HEK293 (cell line): Measurements from ENCODE around the gene CCDC3.
A peak's percentile ranks its signal among the peaks of the same experiment; 100 is the strongest.
"Not testable (repeated sequence)": the region's sequence is repeated elsewhere in the genome, so short reads cannot be mapped to it uniquely, and the experiment has no call there.

Experiments
- CTCF ChIA-PET: fragments of 350-600 bp; formaldehyde crosslinking; extraction: SDS; loops from one replicate; lab custom pipeline; 2021; ENCODE audit warnings: antibody characterized with exemption; lab: Yijun Ruan, JAX
- POLR2A ChIA-PET: fragments of 300-600 bp; formaldehyde crosslinking; extraction: SDS; loops from one replicate; lab custom pipeline; 2020; ENCODE audit warnings: antibody characterized with exemption, inconsistent platforms; lab: Yijun Ruan, JAX
- H3K27ac ChIP-seq: fragments of 200-500 bp; sonication (Bioruptor generic); 2 replicates; pipeline ENCODE4 v1.5.1; 2014; ENCODE audit warnings: low read depth, low read length, control low read depth, inconsistent platforms; ENCODE audit errors: extremely low read depth
- H3K36me3 ChIP-seq, 2 experiments: fragments of 200-500 bp in 1 of 2; sonication (Bioruptor generic) in 1 of 2; 1 replicate in 1 of 2; 2 replicates in 1 of 2; pipeline ENCODE4 v1.5.1; 2014 to 2017; ENCODE audit warnings: inconsistent platforms in 2 of 2, low read length in 2 of 2; ENCODE audit not compliant: control insufficient read depth in 2 of 2, insufficient read depth in 1 of 2
- H3K4me1 ChIP-seq: fragments of 200-500 bp; sonication (Bioruptor generic); 2 replicates; pipeline ENCODE4 v1.5.1; 2014; ENCODE audit warnings: mild to moderate bottlenecking, low read length, inconsistent platforms; ENCODE audit not compliant: control insufficient read depth, insufficient read depth
- H3K4me3 ChIP-seq: 2 replicates; pipeline ENCODE4 v1.5.1; 2011; ENCODE audit warnings: low read depth, mild to moderate bottlenecking, control low read depth, low read length, moderate library complexity
- H3K9me3 ChIP-seq: fragments of 200-500 bp; sonication (Bioruptor generic); 2 replicates; pipeline ENCODE4 v1.5.1; 2014; ENCODE audit warnings: low read depth, low read length, inconsistent platforms; ENCODE audit not compliant: control insufficient read depth, insufficient read depth
- GLIS2 ChIP-seq: fragments of 450-650 bp; formaldehyde crosslinking; IDR thresholded peaks from 2 replicates; pipeline ENCODE4 v1.5.1; 2016; ENCODE audit warnings: missing biosample characterization, missing genetic modification characterization
- PBX3 ChIP-seq: sonication (generic); formaldehyde crosslinking; IDR thresholded peaks from 2 replicates; pipeline ENCODE4 v1.8.1; 2022; ENCODE audit warnings: mild to moderate bottlenecking, moderate library complexity, missing genetic modification reagents
- REST ChIP-seq: fragments of 450-650 bp; formaldehyde crosslinking; IDR thresholded peaks from 2 replicates; pipeline ENCODE4 v1.5.1; 2016; ENCODE audit warnings: missing biosample characterization, missing genetic modification characterization
- SETDB1 ChIP-seq: IDR thresholded peaks from one replicate; pipeline ENCODE4 v1.6.1; 2017; ENCODE audit warnings: mild to moderate bottlenecking, low read length, moderate library complexity, mixed read lengths; ENCODE audit not compliant: insufficient read length
- ZBTB20 ChIP-seq: fragments of 450-650 bp; formaldehyde crosslinking; IDR thresholded peaks from 2 replicates; pipeline ENCODE4 v1.5.1; 2016; ENCODE audit warnings: missing biosample characterization, missing genetic modification characterization
- ZNF140 ChIP-seq: fragments of 450-650 bp; formaldehyde crosslinking; IDR thresholded peaks from 2 replicates; pipeline ENCODE4 v1.5.1; 2016; ENCODE audit warnings: missing biosample characterization, missing genetic modification characterization
- ZNF146 ChIP-seq: fragments of 450-650 bp; formaldehyde crosslinking; IDR thresholded peaks from 2 replicates; pipeline ENCODE4 v1.5.1; 2016; ENCODE audit warnings: missing biosample characterization, missing genetic modification characterization
- ZNF280D ChIP-seq: fragments of 450-650 bp; formaldehyde crosslinking; IDR thresholded peaks from 2 replicates; pipeline ENCODE4 v1.5.1; 2016; ENCODE audit warnings: missing biosample characterization, missing genetic modification characterization
- ZNF292 ChIP-seq: fragments of 450-650 bp; formaldehyde crosslinking; IDR thresholded peaks from 2 replicates; pipeline ENCODE4 v1.5.1; 2016; ENCODE audit warnings: low read depth, missing biosample characterization, missing genetic modification characterization, borderline replicate concordance
- ZNF362 ChIP-seq: fragments of 450-650 bp; formaldehyde crosslinking; IDR thresholded peaks from 2 replicates; pipeline ENCODE4 v1.5.1; 2016; ENCODE audit warnings: missing biosample characterization, missing genetic modification characterization
- ZNF394 ChIP-seq: fragments of 450-650 bp; formaldehyde crosslinking; IDR thresholded peaks from 2 replicates; pipeline ENCODE4 v1.5.1; 2016; ENCODE audit warnings: missing biosample characterization, missing genetic modification characterization, mild to moderate bottlenecking, moderate library complexity, borderline replicate concordance
- ZNF404 ChIP-seq: fragments of 450-650 bp; formaldehyde crosslinking; IDR thresholded peaks from 2 replicates; pipeline ENCODE4 v1.5.1; 2017; ENCODE audit warnings: missing biosample characterization, missing genetic modification characterization
- ZNF514 ChIP-seq: fragments of 450-650 bp; formaldehyde crosslinking; IDR thresholded peaks from 2 replicates; pipeline ENCODE4 v1.5.1; 2016; ENCODE audit warnings: missing biosample characterization, missing genetic modification characterization
- ZNF571 ChIP-seq: fragments of 450-650 bp; formaldehyde crosslinking; IDR thresholded peaks from 2 replicates; pipeline ENCODE4 v1.5.0; 2017; ENCODE audit warnings: missing biosample characterization, missing genetic modification characterization
- ZNF596 ChIP-seq: fragments of 450-650 bp; IDR thresholded peaks from 2 replicates; pipeline ENCODE4 v1.5.0; 2018; ENCODE audit warnings: missing biosample characterization, mild to moderate bottlenecking, missing genetic modification characterization, moderate library complexity
- ZNF639 ChIP-seq: fragments of 450-650 bp; formaldehyde crosslinking; IDR thresholded peaks from 2 replicates; pipeline ENCODE4 v1.5.1; 2016; ENCODE audit warnings: missing biosample characterization, missing genetic modification characterization

CCDC3 gene

GRCh38 chr10:12984165-12984747 is 17.3 kb downstream of the CCDC3 start:
- peak; percentile 79 for TF ChIP-seq ZNF146 (tag by site-specific recombination)
- TF ChIP-seq ZNF140 (tag by site-specific recombination): peak; percentile 99
- TF ChIP-seq ZNF571 (tag by site-specific recombination): no peak
- TF ChIP-seq GLIS2 (tag by site-specific recombination): no peak
- no peak for TF ChIP-seq ZNF394 (tag by site-specific recombination)
- TF ChIP-seq ZNF362 (tag by site-specific recombination): no peak
- no peak for TF ChIP-seq ZBTB20
- TF ChIP-seq ZNF292 (tag by site-specific recombination): no peak
- no peak for TF ChIP-seq PBX3 (CRISPR knock-in tag)
- TF ChIP-seq SETDB1: peak; percentile 62
- TF ChIP-seq ZNF280D (tag by site-specific recombination): no peak
- no peak for TF ChIP-seq ZNF514 (tag by site-specific recombination)
- TF ChIP-seq ZNF596 (tag by site-specific recombination): no peak
- no peak for TF ChIP-seq REST
- no peak for TF ChIP-seq ZNF404
- no peaks in the 10 kb centered on the region for H3K9me3 ChIP-seq
- H3K4me1 ChIP-seq: peaks cover 13% of the 10 kb centered on the region
- H3K4me3 ChIP-seq: no peak overlapping the region
- H3K27ac ChIP-seq: no peak overlapping the region
- ChIA-PET CTCF (interaction anchor here (0.7 kb wide), 1 partner anchor 31 kb away, joined by 3 read pairs; no protein-coding TSS in a partner anchor), POLR2A (no interaction called here)
- H3K36me3 ChIP-seq: no peaks in the 10 kb centered on the region

GRCh38 chr10:12983568-12983967 is 17.9 kb downstream of the CCDC3 start:
- POLR2A ChIA-PET, H3K27ac ChIP-seq: not testable (repeated sequence)
- 0 out of 2 replicates have a peak, but pooled peaks have one; percentile 19 for TF ChIP-seq ZNF639
- TF ChIP-seq, all 188 proteins: peak for 1; not testable (repeated sequence) for 187
- H3K4me3 ChIP-seq, H3K9me3 ChIP-seq, H3K36me3 ChIP-seq: not testable (repeated sequence)
- H3K4me1 ChIP-seq: peaks cover 13% of the 10 kb centered on the region
- CTCF ChIA-PET: interaction anchor here (0.6 to 0.7 kb wide), 3 partner anchors 18 to 79 kb away, joined by 3 read pairs; no protein-coding TSS in a partner anchor
